ENCODE results near the gene ERC2. TPM values are rescaled to one million over a fixed set of nuclear protein-coding genes. Genes with fewer than 3 reads are reported as not detected.

The ERC2 gene
- total and polyA plus RNA-seq, 2 of the 13 experiments (the other 11 are each of a cell fraction or from before 2014, with no cell fraction given) = 0.16 to 0.22 TPM

DNA sequence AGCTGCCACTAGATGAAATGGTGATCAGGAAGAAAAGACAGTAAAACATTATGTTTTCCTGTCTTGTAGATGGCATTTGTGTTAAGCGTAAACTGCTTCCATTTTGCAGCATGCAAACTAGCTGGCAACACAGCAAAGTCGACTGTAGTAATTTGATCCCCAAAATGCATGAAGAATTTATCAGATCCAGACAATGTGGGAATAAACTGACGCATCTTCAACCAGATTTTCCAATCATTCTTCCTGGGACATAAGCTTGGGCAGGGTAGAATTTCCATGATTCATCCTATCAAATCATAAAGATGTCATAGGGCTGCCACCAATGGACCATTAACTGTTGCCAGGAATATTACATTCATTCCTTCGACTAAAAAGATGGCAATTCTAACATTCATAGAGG, 260.3 kb downstream of the ERC2 start:
- ChIA-PET POLR2A (no interaction called here), CTCF (ENCODE audit: low intra/inter-chr PET ratio, low total read pairs) (no interaction called here)
- WGBS (ENCODE audit: low lambda C conversion rate) = 20% methylated on average over 4 of the region's 4 CpGs
- Histone ChIP-seq H3K4me3 (replicated peaks in 1 of 3; ENCODE audit: insufficient read depth in 1 of 3, low read depth in 2 of 3, low read length in 3 of 3) (no peak overlapping the region), H3K9ac (ENCODE audit: insufficient read depth, low read depth, low read length) (no peak overlapping the region), H3K4me1 (ENCODE audit: insufficient read depth, low read length) (no peaks in the 10 kb centered on the region), H3K36me3 (replicated peaks in 1 of 2; ENCODE audit: control insufficient read depth in 1 of 2, insufficient read depth in 2 of 2, low read length in 2 of 2) (no peaks in the 10 kb centered on the region), H4K20me1 (ENCODE audit: insufficient read depth, low read length) (no peaks in the 10 kb centered on the region), H3K4me2 (ENCODE audit: low read depth, low read length) (no peak overlapping the region), H3K79me2 (ENCODE audit: insufficient read depth, low read length) (no peaks in the 10 kb centered on the region), H3K27me3 (ENCODE audit: control insufficient read depth in 1 of 2, insufficient read depth in 2 of 2, low read length in 2 of 2) (no peaks in the 10 kb centered on the region), H2AFZ (ENCODE audit: low read length) (no peak overlapping the region), H3K27ac (ENCODE audit: extremely low read length, insufficient read depth, low read length) (no peak overlapping the region), H3K9me3 (ENCODE audit: low read length) (no peaks in the 10 kb centered on the region)
- no peak for TF ChIP-seq AGO2 (optimal IDR thresholded peaks at IDR 0.05; ENCODE audit: low read depth, low read length)
- TF ChIP-seq ZNF749 (CRISPR knock-in tag; IDR thresholded peaks at IDR 0.05; ENCODE audit: borderline replicate concordance) = no peak
- no peak for TF ChIP-seq PRDM10 (CRISPR knock-in tag; IDR thresholded peaks at IDR 0.05; ENCODE audit: low read depth)
- no peak for TF ChIP-seq RFXAP (CRISPR knock-in tag; IDR thresholded peaks at IDR 0.05; ENCODE audit: borderline replicate concordance)
- no peak for TF ChIP-seq CBX5 (CRISPR knock-in tag; IDR thresholded peaks at IDR 0.05; ENCODE audit: borderline replicate concordance)
- no peak for TF ChIP-seq SNRNP70 (IDR thresholded peaks at IDR 0.05; ENCODE audit: low read depth, low read length)
- TF ChIP-seq, protein P1, sequence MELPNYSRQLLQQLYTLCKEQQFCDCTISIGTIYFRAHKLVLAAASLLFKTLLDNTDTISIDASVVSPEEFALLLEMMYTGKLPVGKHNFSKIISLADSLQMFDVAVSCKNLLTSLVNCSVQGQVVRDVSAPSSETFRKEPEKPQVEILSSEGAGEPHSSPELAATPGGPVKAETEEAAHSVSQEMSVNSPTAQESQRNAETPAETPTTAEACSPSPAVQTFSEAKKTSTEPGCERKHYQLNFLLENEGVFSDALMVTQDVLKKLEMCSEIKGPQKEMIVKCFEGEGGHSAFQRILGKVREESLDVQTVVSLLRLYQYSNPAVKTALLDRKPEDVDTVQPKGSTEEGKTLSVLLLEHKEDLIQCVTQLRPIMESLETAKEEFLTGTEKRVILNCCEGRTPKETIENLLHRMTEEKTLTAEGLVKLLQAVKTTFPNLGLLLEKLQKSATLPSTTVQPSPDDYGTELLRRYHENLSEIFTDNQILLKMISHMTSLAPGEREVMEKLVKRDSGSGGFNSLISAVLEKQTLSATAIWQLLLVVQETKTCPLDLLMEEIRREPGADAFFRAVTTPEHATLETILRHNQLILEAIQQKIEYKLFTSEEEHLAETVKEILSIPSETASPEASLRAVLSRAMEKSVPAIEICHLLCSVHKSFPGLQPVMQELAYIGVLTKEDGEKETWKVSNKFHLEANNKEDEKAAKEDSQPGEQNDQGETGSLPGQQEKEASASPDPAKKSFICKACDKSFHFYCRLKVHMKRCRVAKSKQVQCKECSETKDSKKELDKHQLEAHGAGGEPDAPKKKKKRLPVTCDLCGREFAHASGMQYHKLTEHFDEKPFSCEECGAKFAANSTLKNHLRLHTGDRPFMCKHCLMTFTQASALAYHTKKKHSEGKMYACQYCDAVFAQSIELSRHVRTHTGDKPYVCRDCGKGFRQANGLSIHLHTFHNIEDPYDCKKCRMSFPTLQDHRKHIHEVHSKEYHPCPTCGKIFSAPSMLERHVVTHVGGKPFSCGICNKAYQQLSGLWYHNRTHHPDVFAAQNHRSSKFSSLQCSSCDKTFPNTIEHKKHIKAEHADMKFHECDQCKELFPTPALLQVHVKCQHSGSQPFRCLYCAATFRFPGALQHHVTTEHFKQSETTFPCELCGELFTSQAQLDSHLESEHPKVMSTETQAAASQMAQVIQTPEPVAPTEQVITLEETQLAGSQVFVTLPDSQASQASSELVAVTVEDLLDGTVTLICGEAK (IDR thresholded peaks at IDR 0.05) = no peak
- TF ChIP-seq, protein P1 (CRISPR knock-in tag; IDR thresholded peaks at IDR 0.05) = no peak
- TF ChIP-seq ZNF501 (CRISPR knock-in tag; IDR thresholded peaks at IDR 0.05) = no peak
- intact Hi-C loops (cut with micrococcal nuclease; ENCODE audit: unreplicated experiment) = no loop called here
- ATAC-seq = no peak
- in situ Hi-C loops (cut with HindIII; ENCODE audit: extremely low pct_ligation_motif_present, low pct_unique_long_range_greater_than_20kb) = no loop called here
- BruUV-seq (replicated peaks) = no TSS peak
- FAIRE-seq = no peak
- no peak for DNase-seq (ENCODE audit: low spot score)
